Body of pancreas (tissue), 4 donors: Measurements from ENCODE around the gene FAM161A.

Experiments used
- CTCF ChIP-seq, 7 experiments: fragments of 450-650 bp in 4 of 7; fragments of 200-600 bp in 3 of 7; sonication (generic) in 3 of 7; IDR thresholded peaks; one replicate each; pipeline ENCODE4 v1.5.1; 2016 to 2019; ENCODE audit warnings: antibody characterized with exemption in 7 of 7
- POLR2A ChIP-seq, 3 donors: fragments of 450-650 bp; IDR thresholded peaks; one replicate each; pipeline ENCODE4 v1.6.1; 2016; ENCODE audit warnings: antibody characterized with exemption in 3 of 3, mild to moderate bottlenecking in 2 of 3

GRCh38 chr2:61789807-61790602 is 63.9 kb downstream of the FAM161A start:
- TF ChIP-seq CTCF (IDR thresholded peaks at IDR 0.05) (no peak), POLR2A (IDR thresholded peaks at IDR 0.05) (no peak)
